Endometrial microvascular endothelial cells (primary cell): Measurements from ENCODE around the gene ELP4. TPM values are rescaled to one million over a fixed set of nuclear protein-coding genes. Genes with fewer than 3 reads are reported as not detected.

Experiments
- in situ Hi-C: cut with HindIII; loops from 2 replicates; pipeline ENCODE4 v1.10.0; 2017; ENCODE audit warnings: low sequenced_read_pairs, low pct_unique_long_range_greater_than_20kb; ENCODE audit errors: inconsistent ontology term
- total RNA-seq: library from RNA; depleted of rRNA; stranded (reverse); fragments of >200 nt; gene quantifications from one replicate; pipeline ENCODE4 v1.2.3, GENCODE V29; 2015; ENCODE audit errors: inconsistent ontology term

Gene ELP4
- total RNA-seq, 1 donor from 2014 or later, result 23.6 TPM

GRCh38 chr11:31747581-31747980 lies 238.0 kb downstream of the ELP4 start:
- in situ Hi-C loops, result no loop called here

GRCh38 chr11:31757260-31757835 lies 247.8 kb downstream of the ELP4 start:
- in situ Hi-C loops, result no loop called here

- in situ Hi-C loops, result no loop called here
These were observed 252.1 kb downstream of the ELP4 start for GRCh38 chr11:31761636-31762035.

GRCh38 chr11:31763296-31763695 lies 253.7 kb downstream of the ELP4 start:
- in situ Hi-C loops, result no loop called here

GRCh38 chr11:31764261-31764660 lies 254.7 kb downstream of the ELP4 start:
- in situ Hi-C loops, result no loop called here

- in situ Hi-C loops, result no loop called here
These were observed 255.2 kb downstream of the ELP4 start for GRCh38 chr11:31764766-31765165.

GRCh38 chr11:31767066-31767465 lies 257.5 kb downstream of the ELP4 start:
- in situ Hi-C loops, result no loop called here

GRCh38 chr11:31767685-31768084 lies 258.1 kb downstream of the ELP4 start:
- in situ Hi-C loops, result no loop called here

- in situ Hi-C loops, result no loop called here
These were observed 259.4 kb downstream of the ELP4 start for GRCh38 chr11:31768749-31769640.

- in situ Hi-C loops, result no loop called here
These were observed 260.6 kb downstream of the ELP4 start for GRCh38 chr11:31770011-31770700.

- in situ Hi-C loops, result no loop called here
These were observed 262.8 kb downstream of the ELP4 start for GRCh38 chr11:31772412-31772811.

GRCh38 chr11:31779374-31779791 lies 269.8 kb downstream of the ELP4 start:
- in situ Hi-C loops, result no loop called here

GRCh38 chr11:31780078-31780477 lies 270.5 kb downstream of the ELP4 start:
- in situ Hi-C loops, result no loop called here

- in situ Hi-C loops, result no loop called here
These were observed 271.0 kb downstream of the ELP4 start for GRCh38 chr11:31780480-31780971.

- in situ Hi-C loops, result no loop called here
These were observed 272.7 kb downstream of the ELP4 start for GRCh38 chr11:31782257-31782656.

GRCh38 chr11:31783252-31783651 lies 273.7 kb downstream of the ELP4 start:
- in situ Hi-C loops, result no loop called here

- in situ Hi-C loops, result no loop called here
These were observed 275.0 kb downstream of the ELP4 start for GRCh38 chr11:31784611-31785010.

GRCh38 chr11:31786996-31787685 lies 277.6 kb downstream of the ELP4 start:
- in situ Hi-C loops, result no loop called here

GRCh38 chr11:31788085-31788484 lies 278.5 kb downstream of the ELP4 start:
- in situ Hi-C loops, result no loop called here
